ENCODE measurements around the gene HOXD3.

The HOXD3 gene

GRCh38 chr2:176177580-176178037 lies 20.5 kb downstream of the HOXD3 start:
- no peak for DNase-seq (ENCODE audit: low read depth)

DNA sequence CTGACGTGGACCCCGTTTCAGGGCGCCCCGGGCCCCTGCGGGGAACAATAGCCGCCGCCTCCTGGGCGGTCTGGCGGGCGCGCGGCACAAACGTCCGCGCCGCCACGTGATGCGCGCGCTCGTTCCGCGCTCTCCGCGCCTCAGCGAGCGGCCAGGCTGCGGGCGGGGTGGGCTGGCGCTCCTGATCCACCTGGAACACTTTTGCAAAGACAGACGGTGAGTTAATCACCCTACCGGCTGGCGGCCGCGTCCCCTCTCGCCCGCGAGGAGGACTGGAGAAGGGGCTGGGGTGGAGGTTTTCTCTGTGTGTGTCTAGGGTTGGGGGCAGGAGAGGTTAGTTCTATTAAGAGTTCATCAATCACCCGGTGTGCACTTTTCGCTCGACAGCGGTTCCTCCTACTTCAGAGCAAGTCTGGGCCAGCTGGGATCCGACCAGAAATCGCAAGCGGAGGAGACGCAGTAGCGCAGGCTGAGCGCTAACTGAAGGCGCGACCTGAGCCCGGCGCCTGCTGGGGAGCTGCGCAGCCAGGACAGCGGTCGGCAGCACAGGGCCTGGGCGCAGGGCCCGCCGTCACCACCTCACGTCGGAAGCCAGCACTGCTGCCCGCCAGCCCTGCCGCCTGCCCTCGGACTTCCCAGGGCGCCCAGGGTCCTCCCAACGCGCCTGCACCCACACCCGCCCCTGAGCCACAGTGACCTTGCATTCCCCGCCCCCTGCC lies 21.1 kb downstream of the HOXD3 start:
- DNase-seq (ENCODE audit: low read depth), result no peak

DNA sequence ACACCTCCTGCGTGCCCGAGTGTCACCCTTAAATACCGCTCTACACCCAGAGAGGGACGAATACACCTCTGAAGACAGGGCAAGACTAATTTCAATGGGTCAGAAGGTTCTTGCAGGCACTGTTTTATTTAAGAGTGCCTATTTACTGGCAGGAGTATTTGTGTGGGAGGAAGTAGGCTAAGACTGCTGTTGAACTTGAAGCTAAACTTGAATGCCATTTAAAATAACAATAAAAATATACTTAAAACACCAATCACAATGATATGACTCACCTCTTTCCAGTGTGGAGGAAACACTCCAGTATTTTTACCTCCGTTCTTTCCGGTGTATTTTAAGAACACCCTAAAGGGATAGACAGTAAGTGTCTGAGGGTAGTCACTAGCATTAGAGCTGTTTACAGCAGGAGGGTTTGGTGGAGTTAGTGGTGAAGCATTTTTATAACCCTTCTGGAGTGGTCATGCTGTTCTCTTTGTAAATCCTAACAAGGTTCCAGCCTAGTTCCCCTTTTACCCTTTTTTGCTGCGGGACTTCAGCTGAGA lies 21.7 kb downstream of the HOXD3 start:
- DNase-seq (ENCODE audit: low read depth), result no peak

GRCh38 chr2:176181551-176181950 lies 24.4 kb downstream of the HOXD3 start:
- DNase-seq (ENCODE audit: low read depth), result no peak

- no peak for DNase-seq (ENCODE audit: low read depth)
Observed at GRCh38 chr2:176182671-176183070, 25.6 kb downstream of the HOXD3 start.

DNA sequence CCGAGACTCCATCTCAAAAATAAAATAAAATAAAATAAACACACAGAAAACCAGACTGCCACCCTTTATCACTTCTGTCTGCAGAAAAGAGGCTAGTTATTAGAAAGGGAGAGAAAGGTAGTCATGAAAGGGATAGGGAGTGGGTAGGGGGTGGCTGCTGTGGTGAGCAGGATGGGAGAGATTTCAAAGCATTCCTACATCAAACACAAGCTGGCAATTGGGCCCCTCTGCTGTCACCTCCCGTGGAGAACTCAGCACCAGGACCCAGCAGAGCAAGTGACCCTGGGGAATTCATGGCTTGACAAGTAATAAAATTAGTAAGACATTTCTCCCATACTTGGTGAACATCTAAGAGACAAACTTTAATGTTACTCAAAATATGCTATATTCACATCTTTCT lies 27.6 kb downstream of the HOXD3 start:
- DNase-seq (ENCODE audit: low read depth), result no peak

- no peak for DNase-seq (ENCODE audit: low read depth)
Observed at GRCh38 chr2:176186024-176186423, 28.9 kb downstream of the HOXD3 start.

- no peak for DNase-seq (ENCODE audit: low read depth)
Observed at GRCh38 chr2:176187200-176187898, 30.2 kb downstream of the HOXD3 start.

GRCh38 chr2:176187899-176188773 lies 31.0 kb downstream of the HOXD3 start, which contains the start of gene HOXD1:
Gene HOXD1, plus strand, starts transcription at chr2:176188668. Its CDS starts 134 bp downstream, at chr2:176188802.
- DNase-seq (ENCODE audit: low read depth), result no peak

DNA sequence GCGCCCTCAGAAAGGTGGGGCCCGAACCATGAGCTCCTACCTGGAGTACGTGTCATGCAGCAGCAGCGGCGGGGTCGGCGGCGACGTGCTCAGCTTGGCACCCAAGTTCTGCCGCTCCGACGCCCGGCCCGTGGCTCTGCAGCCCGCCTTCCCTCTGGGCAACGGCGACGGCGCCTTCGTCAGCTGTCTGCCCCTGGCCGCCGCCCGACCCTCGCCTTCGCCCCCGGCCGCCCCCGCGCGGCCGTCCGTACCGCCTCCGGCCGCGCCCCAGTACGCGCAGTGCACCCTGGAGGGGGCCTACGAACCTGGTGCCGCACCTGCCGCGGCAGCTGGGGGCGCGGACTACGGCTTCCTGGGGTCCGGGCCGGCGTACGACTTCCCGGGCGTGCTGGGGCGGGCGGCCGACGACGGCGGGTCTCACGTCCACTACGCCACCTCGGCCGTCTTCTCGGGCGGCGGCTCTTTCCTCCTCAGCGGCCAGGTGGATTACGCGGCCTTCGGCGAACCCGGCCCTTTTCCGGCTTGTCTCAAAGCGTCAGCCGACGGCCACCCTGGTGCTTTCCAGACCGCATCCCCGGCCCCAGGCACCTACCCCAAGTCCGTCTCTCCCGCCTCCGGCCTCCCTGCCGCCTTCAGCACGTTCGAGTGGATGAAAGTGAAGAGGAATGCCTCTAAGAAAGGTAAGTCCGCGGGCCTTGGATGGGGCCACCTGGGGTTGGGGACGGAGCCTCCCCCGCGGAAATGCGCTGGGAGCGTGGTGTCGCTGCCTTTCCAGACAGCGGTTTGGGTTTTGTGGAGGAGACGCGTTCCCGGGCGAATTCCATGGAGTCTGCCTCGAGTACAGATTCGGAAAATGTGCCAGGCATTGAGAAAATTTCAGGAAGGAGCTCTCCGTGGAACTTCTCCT lies 31.9 kb downstream of the HOXD3 start:
- no peak for DNase-seq (ENCODE audit: low read depth)

DNA sequence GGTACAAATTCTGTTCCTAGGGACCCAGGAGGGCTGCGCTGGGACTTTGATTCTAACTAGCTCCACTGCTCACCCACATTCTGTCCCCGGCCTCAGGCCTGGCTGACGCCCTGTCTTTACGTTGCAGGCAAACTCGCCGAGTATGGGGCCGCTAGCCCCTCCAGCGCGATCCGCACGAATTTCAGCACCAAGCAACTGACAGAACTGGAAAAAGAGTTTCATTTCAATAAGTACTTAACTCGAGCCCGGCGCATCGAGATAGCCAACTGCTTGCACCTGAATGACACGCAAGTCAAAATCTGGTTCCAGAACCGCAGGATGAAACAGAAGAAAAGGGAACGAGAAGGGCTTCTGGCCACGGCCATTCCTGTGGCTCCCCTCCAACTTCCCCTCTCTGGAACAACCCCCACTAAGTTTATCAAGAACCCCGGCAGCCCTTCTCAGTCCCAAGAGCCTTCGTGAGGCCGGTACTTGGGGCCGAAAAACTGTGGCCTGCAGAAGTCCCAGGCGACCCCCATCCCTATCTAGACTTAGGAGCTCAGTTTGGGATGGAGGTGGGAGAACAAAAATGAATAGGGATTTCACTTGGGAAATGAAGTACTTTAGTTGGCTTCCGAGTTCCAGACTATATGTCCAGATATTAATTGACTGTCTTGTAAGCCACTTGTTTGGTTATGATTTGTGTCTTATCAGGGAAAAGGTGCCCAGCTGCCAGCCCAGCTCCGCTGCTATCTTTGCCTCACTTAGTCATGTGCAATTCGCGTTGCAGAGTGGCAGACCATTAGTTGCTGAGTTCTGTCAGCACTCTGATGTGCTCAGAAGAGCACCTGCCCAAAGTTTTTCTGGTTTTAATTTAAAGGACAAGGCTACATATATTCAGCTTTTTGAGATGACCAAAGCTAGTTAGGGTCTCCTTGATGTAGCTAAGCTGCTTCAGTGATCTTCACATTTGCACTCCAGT lies 32.9 kb downstream of the HOXD3 start:
- DNase-seq (ENCODE audit: low read depth), result no peak

- no peak for DNase-seq (ENCODE audit: low read depth)
Observed at GRCh38 chr2:176192351-176192750, 35.2 kb downstream of the HOXD3 start.

DNA sequence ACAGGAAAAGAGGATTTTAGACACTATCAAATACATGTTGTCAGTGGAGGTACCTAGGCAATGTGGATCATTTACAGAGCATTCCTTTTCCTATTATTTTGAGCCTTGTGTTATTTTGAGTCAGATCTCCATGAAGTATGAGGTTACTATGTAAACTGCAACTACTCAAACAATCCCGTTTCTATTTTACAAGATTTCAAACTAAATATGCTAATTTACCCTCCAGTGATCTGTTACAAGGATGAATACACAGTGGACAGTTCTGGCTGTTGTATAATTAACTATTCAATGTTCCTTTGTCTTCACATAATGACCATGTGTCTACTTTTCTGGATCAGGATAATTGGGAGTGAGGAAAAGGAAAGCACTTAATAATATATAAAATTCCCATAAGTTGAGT lies 35.9 kb downstream of the HOXD3 start:
- no peak for DNase-seq (ENCODE audit: low read depth)

DNA sequence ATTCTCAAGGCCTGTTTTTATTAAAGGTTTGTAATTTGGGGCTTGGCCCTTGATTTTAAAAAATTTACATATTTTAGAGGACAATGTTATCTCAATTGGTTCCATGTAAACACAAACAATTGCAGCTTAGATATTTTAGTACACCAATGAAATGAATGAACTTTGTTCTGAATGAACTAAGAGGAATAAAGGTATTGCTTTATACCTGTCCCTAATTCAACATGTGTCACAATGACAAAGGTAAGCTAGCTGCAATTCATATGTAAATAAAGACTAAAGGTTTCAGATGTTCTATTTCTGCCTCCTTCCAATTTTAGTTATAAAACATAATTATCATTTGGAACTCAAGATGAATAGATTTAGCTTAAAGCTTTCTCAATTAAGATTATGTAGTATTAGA lies 42.8 kb downstream of the HOXD3 start:
- no peak for DNase-seq (ENCODE audit: low read depth)

GRCh38 chr2:176200971-176201370 lies 43.9 kb downstream of the HOXD3 start:
- DNase-seq (ENCODE audit: low read depth), result no peak

GRCh38 chr2:176202491-176202890 lies 45.4 kb downstream of the HOXD3 start:
- DNase-seq (ENCODE audit: low read depth), result no peak

DNA sequence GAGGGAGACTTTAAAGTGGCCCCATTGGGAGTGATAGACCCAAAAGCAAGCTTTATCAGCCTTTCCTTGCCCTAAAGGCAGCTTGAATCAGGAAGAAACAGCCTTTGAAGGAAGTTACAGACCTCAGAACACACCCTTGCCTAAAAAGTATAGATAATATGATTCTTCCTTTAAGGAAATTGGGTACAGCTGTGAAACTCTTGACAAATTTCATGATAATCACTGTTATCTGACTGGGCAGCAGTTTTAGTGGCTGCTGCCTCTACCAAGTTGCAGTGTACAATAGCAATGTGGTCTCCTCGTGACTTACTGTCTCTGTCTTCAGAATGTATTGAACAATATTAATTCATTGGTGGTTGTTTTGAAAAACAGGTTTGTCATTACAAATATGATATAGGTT lies 48.0 kb downstream of the HOXD3 start:
- no peak for DNase-seq (ENCODE audit: low read depth)

DNA sequence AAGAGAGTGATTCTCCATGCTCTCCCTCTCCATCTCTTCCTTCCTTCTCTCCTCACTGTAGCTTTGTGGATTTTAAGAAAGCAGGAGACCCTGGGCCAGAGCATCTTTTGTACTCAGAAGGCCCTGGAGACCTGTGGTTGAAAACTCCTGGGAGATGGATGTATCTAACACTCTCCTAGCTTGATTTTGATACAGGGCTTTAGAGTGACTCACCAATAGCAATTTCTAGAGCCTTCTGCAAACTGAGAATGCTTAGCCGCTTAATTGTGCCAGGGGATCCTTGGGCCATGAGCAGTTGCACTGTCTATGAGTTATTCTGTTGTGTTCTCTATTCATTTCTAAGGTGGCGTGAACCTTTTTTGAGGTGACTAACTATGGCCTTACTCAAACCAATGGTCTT lies 49.0 kb downstream of the HOXD3 start:
- no peak for DNase-seq (ENCODE audit: low read depth)

- no peak for DNase-seq (ENCODE audit: low read depth)
Observed at GRCh38 chr2:176206682-176207081, 49.6 kb downstream of the HOXD3 start.

DNA sequence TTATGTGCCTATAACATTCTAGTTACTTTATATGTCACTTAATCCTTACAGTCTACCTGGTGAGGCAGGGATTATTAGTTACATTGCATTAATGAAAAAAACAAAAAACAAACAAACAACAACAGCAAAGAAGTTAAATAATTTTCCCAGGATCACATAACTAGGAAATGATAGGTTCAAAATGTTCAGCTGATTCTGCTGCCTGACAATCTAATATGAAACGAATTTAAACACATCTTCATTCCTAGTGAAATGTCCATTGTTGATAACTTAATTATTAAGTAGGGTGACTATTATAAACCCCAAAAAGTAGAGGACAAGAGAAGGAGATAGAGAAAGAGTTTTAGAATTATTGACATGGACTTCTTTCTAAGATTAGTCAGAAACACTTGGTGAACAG lies 54.0 kb downstream of the HOXD3 start:
- no peak for DNase-seq (ENCODE audit: low read depth)
